ENCODE measurements around the gene NEDD9.
A peak's percentile ranks its signal among the peaks of the same experiment; 100 is the strongest.

NEDD9 gene

GRCh38 chr6:11271228-11272020 is 39.0 kb upstream of the NEDD9 start:
- no peak overlapping the region for H3K4me3 ChIP-seq (ENCODE audit: low read depth in 1 of 2, low read length in 2 of 2)
- no peak overlapping the region for H3K27ac ChIP-seq (ENCODE audit: low read depth, low read length)
- H3K4me1 ChIP-seq (ENCODE audit: insufficient read depth, low read length): peaks cover 10% of the 10 kb centered on the region
- no peaks in the 10 kb centered on the region for H3K9me3 ChIP-seq (ENCODE audit: low read length)
- H3K27me3 ChIP-seq (ENCODE audit: control insufficient read depth in 1 of 2, insufficient read depth in 2 of 2, low read length in 2 of 2): no peaks in the 10 kb centered on the region
- H3K36me3 ChIP-seq (ENCODE audit: insufficient read depth, low read length): no peaks in the 10 kb centered on the region
- no peak overlapping the region for H3K9ac ChIP-seq (ENCODE audit: low read length)

- no peaks in the 10 kb centered on the region for H3K9me3 ChIP-seq (ENCODE audit: low read length)
- H3K4me1 ChIP-seq (ENCODE audit: insufficient read depth, low read length): peaks cover 10% of the 10 kb centered on the region
- H3K4me3 ChIP-seq (ENCODE audit: low read depth in 1 of 2, low read length in 2 of 2): no peak overlapping the region
- H3K27ac ChIP-seq (ENCODE audit: low read depth, low read length): no peak overlapping the region
- no peaks in the 10 kb centered on the region for H3K27me3 ChIP-seq (ENCODE audit: control insufficient read depth in 1 of 2, insufficient read depth in 2 of 2, low read length in 2 of 2)
- no peaks in the 10 kb centered on the region for H3K36me3 ChIP-seq (ENCODE audit: insufficient read depth, low read length)
- no peak overlapping the region for H3K9ac ChIP-seq (ENCODE audit: low read length)
Observed at GRCh38 chr6:11270030-11271027, 37.9 kb upstream of the NEDD9 start.

GRCh38 chr6:11268978-11269377 is 36.5 kb upstream of the NEDD9 start:
- no peaks in the 10 kb centered on the region for H3K9me3 ChIP-seq (ENCODE audit: low read length)
- H3K27ac ChIP-seq (ENCODE audit: low read depth, low read length): no peak overlapping the region
- H3K9ac ChIP-seq (ENCODE audit: low read length): no peak overlapping the region
- H3K36me3 ChIP-seq (ENCODE audit: insufficient read depth, low read length): no peaks in the 10 kb centered on the region
- H3K4me1 ChIP-seq (ENCODE audit: insufficient read depth, low read length): peaks cover 10% of the 10 kb centered on the region
- no peaks in the 10 kb centered on the region for H3K27me3 ChIP-seq (ENCODE audit: control insufficient read depth in 1 of 2, insufficient read depth in 2 of 2, low read length in 2 of 2)
- no peak overlapping the region for H3K4me3 ChIP-seq (ENCODE audit: low read depth in 1 of 2, low read length in 2 of 2)

GRCh38 chr6:11266926-11267325 is 34.5 kb upstream of the NEDD9 start:
- H3K27ac ChIP-seq (ENCODE audit: low read depth, low read length): no peak overlapping the region
- H3K27me3 ChIP-seq (ENCODE audit: control insufficient read depth in 1 of 2, insufficient read depth in 2 of 2, low read length in 2 of 2): no peaks in the 10 kb centered on the region
- H3K9me3 ChIP-seq (ENCODE audit: low read length): no peaks in the 10 kb centered on the region
- H3K4me3 ChIP-seq (ENCODE audit: low read depth in 1 of 2, low read length in 2 of 2): no peak overlapping the region
- H3K36me3 ChIP-seq (ENCODE audit: insufficient read depth, low read length): no peaks in the 10 kb centered on the region
- no peak overlapping the region for H3K9ac ChIP-seq (ENCODE audit: low read length)
- H3K4me1 ChIP-seq (ENCODE audit: insufficient read depth, low read length): peaks cover 20% of the 10 kb centered on the region

GRCh38 chr6:11265932-11266331 is 33.5 kb upstream of the NEDD9 start:
- Histone ChIP-seq H3K36me3 (ENCODE audit: insufficient read depth, low read length) (no peaks in the 10 kb centered on the region), H3K9ac (ENCODE audit: low read length) (no peak overlapping the region), H3K9me3 (ENCODE audit: low read length) (no peaks in the 10 kb centered on the region), H3K27ac (ENCODE audit: low read depth, low read length) (no peak overlapping the region), H3K4me3 (ENCODE audit: low read depth in 1 of 2, low read length in 2 of 2) (no peak overlapping the region), H3K4me1 (ENCODE audit: insufficient read depth, low read length) (peaks cover 18% of the 10 kb centered on the region), H3K27me3 (ENCODE audit: control insufficient read depth in 1 of 2, insufficient read depth in 2 of 2, low read length in 2 of 2) (no peaks in the 10 kb centered on the region)

- Histone ChIP-seq H3K9ac (ENCODE audit: low read length) (no peak overlapping the region), H3K4me3 (ENCODE audit: low read depth in 1 of 2, low read length in 2 of 2) (no peak overlapping the region), H3K4me1 (ENCODE audit: insufficient read depth, low read length) (peaks cover 11% of the 10 kb centered on the region), H3K9me3 (ENCODE audit: low read length) (no peaks in the 10 kb centered on the region), H3K36me3 (ENCODE audit: insufficient read depth, low read length) (no peaks in the 10 kb centered on the region), H3K27ac (ENCODE audit: low read depth, low read length) (no peak overlapping the region), H3K27me3 (ENCODE audit: control insufficient read depth in 1 of 2, insufficient read depth in 2 of 2, low read length in 2 of 2) (no peaks in the 10 kb centered on the region)
Observed at GRCh38 chr6:11264100-11264499, 31.6 kb upstream of the NEDD9 start.

GRCh38 chr6:11263291-11263775 is 30.9 kb upstream of the NEDD9 start:
- H3K9ac ChIP-seq (ENCODE audit: low read length): no peak overlapping the region
- H3K4me3 ChIP-seq (ENCODE audit: low read depth in 1 of 2, low read length in 2 of 2): peak overlapping the region; percentile 4 to 5
- H3K27me3 ChIP-seq (ENCODE audit: control insufficient read depth in 1 of 2, insufficient read depth in 2 of 2, low read length in 2 of 2): no peaks in the 10 kb centered on the region
- H3K4me1 ChIP-seq (ENCODE audit: insufficient read depth, low read length): peaks cover 11% of the 10 kb centered on the region
- no peak overlapping the region for H3K27ac ChIP-seq (ENCODE audit: low read depth, low read length)
- no peaks in the 10 kb centered on the region for H3K36me3 ChIP-seq (ENCODE audit: insufficient read depth, low read length)
- H3K9me3 ChIP-seq (ENCODE audit: low read length): no peaks in the 10 kb centered on the region

- H3K4me1 ChIP-seq (ENCODE audit: insufficient read depth, low read length): peaks cover 11% of the 10 kb centered on the region
- no peak overlapping the region for H3K4me3 ChIP-seq (ENCODE audit: low read depth in 1 of 2, low read length in 2 of 2)
- no peak overlapping the region for H3K9ac ChIP-seq (ENCODE audit: low read length)
- no peaks in the 10 kb centered on the region for H3K36me3 ChIP-seq (ENCODE audit: insufficient read depth, low read length)
- no peaks in the 10 kb centered on the region for H3K27me3 ChIP-seq (ENCODE audit: control insufficient read depth in 1 of 2, insufficient read depth in 2 of 2, low read length in 2 of 2)
- H3K9me3 ChIP-seq (ENCODE audit: low read length): no peaks in the 10 kb centered on the region
- H3K27ac ChIP-seq (ENCODE audit: low read depth, low read length): no peak overlapping the region
Observed at GRCh38 chr6:11262242-11262641, 29.8 kb upstream of the NEDD9 start.

- Histone ChIP-seq H3K9ac (ENCODE audit: low read length) (no peak overlapping the region), H3K4me1 (ENCODE audit: insufficient read depth, low read length) (peaks cover 11% of the 10 kb centered on the region), H3K27me3 (ENCODE audit: control insufficient read depth in 1 of 2, insufficient read depth in 2 of 2, low read length in 2 of 2) (no peaks in the 10 kb centered on the region), H3K9me3 (ENCODE audit: low read length) (no peaks in the 10 kb centered on the region), H3K4me3 (ENCODE audit: low read depth in 1 of 2, low read length in 2 of 2) (no peak overlapping the region), H3K27ac (ENCODE audit: low read depth, low read length) (no peak overlapping the region), H3K36me3 (ENCODE audit: insufficient read depth, low read length) (no peaks in the 10 kb centered on the region)
Observed at GRCh38 chr6:11260249-11261038, 28.0 kb upstream of the NEDD9 start.

GRCh38 chr6:11258260-11259237 is 26.1 kb upstream of the NEDD9 start:
- Histone ChIP-seq H3K27ac (ENCODE audit: low read depth, low read length) (no peak overlapping the region), H3K9ac (ENCODE audit: low read length) (no peak overlapping the region)

More at GRCh38 chr6:11258260-11259237, 26.1 kb upstream of the NEDD9 start:
- Histone ChIP-seq H3K4me1 (ENCODE audit: insufficient read depth, low read length) (peaks cover 10% of the 10 kb centered on the region), H3K4me3 (ENCODE audit: low read depth in 1 of 2, low read length in 2 of 2) (no peak overlapping the region), H3K9me3 (ENCODE audit: low read length) (no peaks in the 10 kb centered on the region), H3K36me3 (ENCODE audit: insufficient read depth, low read length) (no peaks in the 10 kb centered on the region), H3K27me3 (ENCODE audit: control insufficient read depth in 1 of 2, insufficient read depth in 2 of 2, low read length in 2 of 2) (no peaks in the 10 kb centered on the region)

All from muscle layer of colon (tissue), 2 donors.